Neural cell (in vitro differentiated cells): ENCODE results near the gene PCK1. TPM values are rescaled to one million over a fixed set of nuclear protein-coding genes. Genes with fewer than 3 reads are reported as not detected.
A peak's percentile ranks its signal among the peaks of the same experiment; 100 is the strongest.

Experiments
- H2AFZ ChIP-seq: fragments of 200-600, 300-800 bp; sonication (generic), shearing (Covaris generic); 2 replicates; pipeline ENCODE4 v1.6.0; 2014; ENCODE audit warnings: low read depth, mild to moderate bottlenecking, antibody characterized with exemption, low read length, moderate library complexity
- H3F3A ChIP-seq: fragments of 200-600 bp; shearing (Covaris generic); 2 replicates; pipeline ENCODE4 v1.6.1; 2016; ENCODE audit warnings: mild to moderate bottlenecking, moderate library complexity, mixed read lengths, antibody characterized with exemption, low read length; ENCODE audit not compliant: insufficient read depth, poor library complexity, severe bottlenecking
- H3K27ac ChIP-seq: fragments of 200-600, 300-800 bp; sonication (generic), shearing (Covaris generic); 2 replicates; pipeline ENCODE4 v1.5.1; 2014; ENCODE audit warnings: mild to moderate bottlenecking, low read length, moderate library complexity
- H3K27me3 ChIP-seq: fragments of 300-800, 200-600 bp; sonication (generic), shearing (Covaris generic); 2 replicates; pipeline ENCODE4 v1.6.0; 2014; ENCODE audit warnings: mild to moderate bottlenecking, low read depth, low read length, moderate library complexity; ENCODE audit not compliant: insufficient read depth
- H3K36me3 ChIP-seq: fragments of 300-800, 200-600 bp; sonication (generic), shearing (Covaris generic); 2 replicates; pipeline ENCODE4 v1.5.1; 2014; ENCODE audit warnings: mild to moderate bottlenecking, antibody characterized with exemption, low read length, moderate library complexity; ENCODE audit not compliant: insufficient read depth
- H3K4me2 ChIP-seq: fragments of 300-800, 200-600 bp; sonication (generic), shearing (Covaris generic); 2 replicates; pipeline ENCODE4 v1.6.0; 2014; ENCODE audit warnings: mild to moderate bottlenecking, low read length
- H3K4me3 ChIP-seq: fragments of 300-800, 200-600 bp; sonication (generic), shearing (Covaris generic); 2 replicates; pipeline ENCODE4 v1.5.1; 2014; ENCODE audit warnings: mild to moderate bottlenecking, low read length, moderate library complexity
- H3K79me2 ChIP-seq: fragments of 200-600 bp; shearing (Covaris generic); replicated peaks from 2 replicates; pipeline ENCODE4 v1.6.0; 2014; ENCODE audit warnings: mild to moderate bottlenecking, low read length, moderate library complexity; ENCODE audit not compliant: insufficient read depth
- H3K9ac ChIP-seq: fragments of 300-800, 200-600 bp; sonication (generic), shearing (Covaris generic); 2 replicates; pipeline ENCODE4 v1.6.1; 2016; ENCODE audit warnings: mild to moderate bottlenecking, low read length, mixed read lengths
- H3K9me2 ChIP-seq: fragments of 200-600 bp; shearing (Covaris generic); 2 replicates; pipeline ENCODE4 v1.6.1; 2016; ENCODE audit warnings: mild to moderate bottlenecking, low read length, mixed read lengths; ENCODE audit not compliant: insufficient read depth
- H3K9me3 ChIP-seq: fragments of 200-600, 300-800 bp; sonication (generic), shearing (Covaris generic); 2 replicates; pipeline ENCODE4 v1.6.1; 2016; ENCODE audit warnings: mild to moderate bottlenecking, mixed run types, low read length, moderate library complexity, mixed read lengths
- H4K20me1 ChIP-seq: fragments of 200-600 bp; shearing (Covaris generic); 2 replicates; pipeline ENCODE4 v1.6.1; 2016; ENCODE audit warnings: mild to moderate bottlenecking, mixed run types; ENCODE audit not compliant: insufficient read depth
- CTCF ChIP-seq: fragments of 450-650 bp; IDR thresholded peaks from 2 replicates; pipeline ENCODE4 v1.5.1; 2014; ENCODE audit warnings: antibody characterized with exemption, mild to moderate bottlenecking, moderate library complexity; ENCODE audit not compliant: poor library complexity, severe bottlenecking
- EP300 ChIP-seq: fragments of 450-650 bp; conservative IDR thresholded peaks from 2 replicates; pipeline ENCODE4 v1.6.1; 2014; ENCODE audit warnings: antibody characterized with exemption, mild to moderate bottlenecking, moderate library complexity; ENCODE audit not compliant: poor library complexity, severe bottlenecking
- EZH2 ChIP-seq: fragments of 200-600, 300-800 bp; shearing (Covaris generic), sonication (generic); IDR thresholded peaks from 2 replicates; pipeline ENCODE4 v1.6.1; 2014; ENCODE audit warnings: antibody characterized with exemption, low read length, borderline replicate concordance, mild to moderate bottlenecking; ENCODE audit not compliant: insufficient read depth, poor library complexity, severe bottlenecking
- MXI1 ChIP-seq: fragments of 450-650 bp; conservative IDR thresholded peaks from 2 replicates; pipeline ENCODE4 v1.6.1; 2014; ENCODE audit warnings: antibody characterized with exemption, mild to moderate bottlenecking; ENCODE audit not compliant: poor library complexity, severe bottlenecking
- POLR2AphosphoS5 ChIP-seq: IDR thresholded peaks from 2 replicates; pipeline ENCODE4 v1.6.1; 2012
- RAD21 ChIP-seq: fragments of 450-650 bp; conservative IDR thresholded peaks from 2 replicates; pipeline ENCODE4 v1.6.1; 2014; ENCODE audit warnings: antibody characterized with exemption, mild to moderate bottlenecking, moderate library complexity
- REST ChIP-seq: IDR thresholded peaks from 2 replicates; pipeline ENCODE4 v1.6.1; 2012; ENCODE audit warnings: borderline replicate concordance
- SMC3 ChIP-seq: fragments of 450-650 bp; conservative IDR thresholded peaks from 2 replicates; pipeline ENCODE4 v1.6.1; 2014; ENCODE audit warnings: antibody characterized with exemption, mild to moderate bottlenecking, moderate library complexity; ENCODE audit not compliant: poor library complexity
- TAF1 ChIP-seq: IDR thresholded peaks from 2 replicates; pipeline ENCODE4 v1.6.1; 2012; ENCODE audit warnings: low read depth
- polyA plus RNA-seq: library from polyadenylated mRNA; depleted of rRNA; stranded (reverse); fragments of >200 nt; gene quantifications from 2 replicates; pipeline ENCODE4 v1.2.3, GENCODE V29; 2014

The PCK1 gene
- polyA plus RNA-seq, 1 donor from 2014 or later, result 0.24 TPM

- no peaks in the 10 kb centered on the region for H3K36me3 ChIP-seq
- TF ChIP-seq EP300 (no peak), POLR2AphosphoS5 (no peak), SMC3 (no peak), REST (no peak), EZH2 (no peak), CTCF (no peak), TAF1 (no peak), RAD21 (no peak), MXI1 (no peak)
- no peak overlapping the region for H3K4me2 ChIP-seq
- H3K9ac ChIP-seq, result no peak overlapping the region
- H2AFZ ChIP-seq, result no peak overlapping the region
- H3K79me2 ChIP-seq, result no peaks in the 10 kb centered on the region
- H3K27ac ChIP-seq, result no peak overlapping the region
- no peaks in the 10 kb centered on the region for H3F3A ChIP-seq
- H3K9me3 ChIP-seq, result no peaks in the 10 kb centered on the region
- H3K4me3 ChIP-seq, result no peak overlapping the region
- no peaks in the 10 kb centered on the region for H3K9me2 ChIP-seq
- H3K27me3 ChIP-seq, result no peaks in the 10 kb centered on the region
- no peaks in the 10 kb centered on the region for H4K20me1 ChIP-seq
Observed at GRCh38 chr20:57593134-57593886, 32.4 kb downstream of the PCK1 start.

- Histone ChIP-seq H3K27ac (no peak overlapping the region), H3K4me2 (no peak overlapping the region), H3F3A (no peaks in the 10 kb centered on the region), H3K4me3 (no peak overlapping the region), H3K9me2 (no peaks in the 10 kb centered on the region), H4K20me1 (no peaks in the 10 kb centered on the region), H3K9ac (no peak overlapping the region), H3K27me3 (no peaks in the 10 kb centered on the region), H3K9me3 (no peaks in the 10 kb centered on the region), H2AFZ (no peak overlapping the region), H3K79me2 (no peaks in the 10 kb centered on the region), H3K36me3 (no peaks in the 10 kb centered on the region)
- TF ChIP-seq POLR2AphosphoS5, result no peak
- no peak for TF ChIP-seq EP300
- TF ChIP-seq RAD21, result peak; percentile 93
- TF ChIP-seq EZH2, result no peak
- no peak for TF ChIP-seq REST
- TF ChIP-seq TAF1, result no peak
- peak; percentile 98 for TF ChIP-seq SMC3
- TF ChIP-seq CTCF, result peak; percentile 91
Observed at GRCh38 chr20:57594092-57594951, 33.4 kb downstream of the PCK1 start.
